Amniotic epithelial cell (primary cell): Measurements from ENCODE around the gene PLA2G6.
A peak's percentile ranks its signal among the peaks of the same experiment; 100 is the strongest.

Source experiments
- DNase-seq: peaks from one replicate; pipeline ENCODE4 v3.0.0-alpha.2; 2010; ENCODE audit warnings: low read depth

The PLA2G6 gene

DNA sequence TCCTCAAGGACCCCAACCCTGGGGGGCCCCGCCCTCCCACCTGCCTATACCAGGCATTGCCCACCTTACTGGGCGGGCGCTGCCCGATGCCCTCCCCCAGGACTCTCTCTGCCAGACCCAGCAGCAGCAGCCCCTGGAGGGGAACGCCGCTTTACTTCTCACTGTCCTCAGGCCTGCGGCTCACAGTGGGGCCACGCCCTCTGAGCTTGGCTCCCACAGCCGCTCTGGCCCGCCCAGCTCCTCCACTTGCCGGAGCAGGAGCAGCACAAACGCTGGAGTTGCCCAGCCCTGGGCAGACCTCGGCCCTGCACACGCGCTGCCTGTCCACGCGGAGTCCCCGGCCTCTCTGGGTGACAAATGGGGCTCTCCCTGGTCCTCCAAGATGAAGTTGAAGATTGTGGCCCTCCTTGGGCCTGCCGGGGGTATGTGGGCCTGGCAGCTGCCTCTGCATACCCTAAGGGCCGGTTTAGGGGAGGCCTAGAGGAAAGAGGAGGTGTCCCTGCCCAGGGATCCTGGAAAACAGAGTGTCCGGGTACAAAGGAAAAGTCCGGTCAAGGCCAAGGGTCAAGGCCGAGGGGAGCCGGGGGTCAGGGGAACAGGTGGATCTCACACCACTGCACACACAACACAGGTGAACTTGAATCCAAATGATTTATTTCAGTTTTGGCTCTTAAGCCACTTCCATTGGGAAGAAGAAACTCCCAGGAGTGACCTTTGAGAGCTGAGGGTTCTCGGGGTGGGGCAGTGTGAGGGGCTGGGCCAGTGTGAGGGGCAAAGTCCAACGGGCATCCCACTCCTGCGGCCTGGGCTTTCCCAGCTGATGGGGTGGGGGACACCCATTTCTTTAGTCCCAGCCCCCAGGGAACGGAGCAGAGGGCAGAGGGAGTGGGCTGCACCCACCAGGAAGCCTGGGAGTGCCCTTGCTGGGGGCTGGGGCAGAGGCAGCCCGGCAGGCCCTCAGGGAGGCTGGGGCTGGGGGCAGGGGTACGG lies 70.5 kb downstream of the PLA2G6 start:
- DNase-seq, result peak; percentile 20

DNA sequence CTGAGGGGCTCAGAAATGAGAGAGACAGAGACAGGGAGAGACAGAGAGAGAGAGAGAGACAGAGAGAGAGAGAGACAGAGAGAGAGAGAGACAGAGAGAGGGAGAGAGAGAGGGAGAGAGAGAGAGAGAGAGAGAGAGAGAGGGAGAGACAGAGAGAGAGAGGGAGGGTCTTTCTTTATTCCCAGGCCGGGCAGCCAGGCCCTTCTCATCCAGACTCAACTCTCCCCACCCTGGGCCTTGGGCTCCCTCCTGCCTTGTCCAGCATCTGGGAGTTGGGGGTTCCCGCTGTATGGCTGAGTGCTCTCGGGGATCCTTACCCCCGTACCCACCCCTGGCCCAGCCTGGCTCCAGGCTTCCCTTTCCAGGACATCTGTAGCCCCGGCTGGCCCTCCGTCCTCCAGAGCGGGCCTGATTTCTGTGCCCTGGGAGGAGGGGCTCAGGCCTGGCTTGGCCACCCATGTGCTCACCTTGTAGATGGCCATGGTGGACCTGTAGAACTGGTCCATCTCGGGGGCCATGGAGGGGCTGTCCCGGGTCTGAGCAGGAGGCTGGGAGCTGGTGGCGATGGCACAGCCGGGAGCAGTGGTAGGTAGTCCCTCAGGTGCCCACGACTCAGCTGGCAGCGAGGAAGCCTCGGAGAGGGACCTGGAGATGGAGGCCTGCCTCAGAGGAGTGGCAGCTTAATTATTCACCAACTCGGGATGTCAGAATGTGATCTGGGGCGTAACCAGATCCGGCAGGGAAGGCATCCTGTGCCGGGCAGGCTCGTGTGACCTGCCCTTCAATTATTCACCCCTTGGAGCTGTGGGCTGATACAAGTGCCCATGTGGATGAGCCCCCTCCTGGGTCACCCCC lies 71.4 kb downstream of the PLA2G6 start, which contains the start of gene BAIAP2L2:
Gene BAIAP2L2 (minus strand): TSS at position 677 of the 855 bp plus-strand sequence. CDS start 159 bp downstream, at position 518.
- DNase-seq, result no peak

DNA sequence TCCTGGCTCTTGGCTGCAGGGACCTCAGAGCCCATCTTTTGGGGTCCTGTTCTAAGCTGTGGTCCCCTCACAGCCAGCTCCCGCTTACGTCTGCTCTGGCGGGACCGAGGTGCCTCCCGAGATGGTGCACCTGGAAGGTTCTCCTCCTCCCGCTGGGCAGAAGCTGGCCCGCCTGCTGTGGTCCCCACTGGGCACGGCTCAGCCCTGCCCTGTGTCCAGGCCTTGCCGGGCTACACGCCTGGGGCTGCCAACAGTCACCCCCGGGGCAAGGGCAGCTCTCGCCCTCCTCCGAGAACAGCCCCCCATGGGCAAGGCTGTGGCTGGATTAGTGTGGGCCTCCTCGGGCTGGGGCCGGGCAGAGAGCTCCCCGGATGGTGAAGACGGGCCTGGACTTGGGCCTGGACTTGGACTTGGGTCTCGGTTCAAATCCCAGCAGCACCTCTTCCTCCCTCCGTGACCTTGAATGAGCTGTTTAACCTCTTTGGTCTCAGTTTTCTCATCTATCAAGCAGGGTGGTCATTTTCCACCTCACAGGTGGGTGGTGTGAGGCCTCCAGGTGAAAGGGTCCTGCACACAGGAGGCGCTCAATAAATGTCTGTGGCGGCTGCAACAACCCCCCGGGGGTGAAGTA lies 72.1 kb downstream of the PLA2G6 start:
- no peak for DNase-seq

DNA sequence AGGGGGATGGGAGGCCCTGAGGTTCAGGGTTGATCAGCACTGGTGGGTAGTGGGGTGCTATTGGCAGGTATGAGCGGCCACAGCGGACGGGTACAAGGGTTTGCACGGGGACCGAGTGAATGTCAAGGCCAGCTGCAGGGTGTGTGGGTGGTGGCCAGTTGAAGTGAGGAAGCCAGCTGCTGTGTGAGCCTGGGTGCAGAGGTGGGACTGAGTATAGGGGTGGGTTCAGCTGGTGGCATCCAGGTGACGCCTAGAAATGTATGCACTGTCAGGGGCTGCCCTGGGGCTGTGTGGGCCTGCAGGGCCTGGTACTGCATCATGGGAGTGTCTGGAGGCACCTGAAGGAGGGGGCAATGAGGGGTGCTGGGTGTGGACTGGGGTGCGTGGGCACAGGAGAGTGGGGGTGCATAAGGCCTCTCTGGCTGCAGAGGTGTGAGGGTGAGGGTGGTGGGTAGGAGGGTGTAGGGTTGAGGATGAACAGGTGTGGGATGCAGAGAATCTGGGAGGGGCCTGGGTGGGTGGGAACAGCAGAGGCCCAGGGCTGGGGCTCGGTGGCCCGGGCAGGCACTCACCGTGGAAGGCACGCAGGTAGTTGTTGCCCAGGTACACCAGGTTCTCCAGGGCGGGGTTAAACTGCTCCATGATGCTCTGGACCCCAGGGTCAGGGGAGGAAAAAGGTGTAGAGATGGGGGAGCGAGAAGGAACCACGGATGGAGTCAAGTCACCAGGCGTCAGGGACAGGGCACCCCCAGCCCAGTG lies 72.9 kb downstream of the PLA2G6 start:
- DNase-seq, result no peak

DNA sequence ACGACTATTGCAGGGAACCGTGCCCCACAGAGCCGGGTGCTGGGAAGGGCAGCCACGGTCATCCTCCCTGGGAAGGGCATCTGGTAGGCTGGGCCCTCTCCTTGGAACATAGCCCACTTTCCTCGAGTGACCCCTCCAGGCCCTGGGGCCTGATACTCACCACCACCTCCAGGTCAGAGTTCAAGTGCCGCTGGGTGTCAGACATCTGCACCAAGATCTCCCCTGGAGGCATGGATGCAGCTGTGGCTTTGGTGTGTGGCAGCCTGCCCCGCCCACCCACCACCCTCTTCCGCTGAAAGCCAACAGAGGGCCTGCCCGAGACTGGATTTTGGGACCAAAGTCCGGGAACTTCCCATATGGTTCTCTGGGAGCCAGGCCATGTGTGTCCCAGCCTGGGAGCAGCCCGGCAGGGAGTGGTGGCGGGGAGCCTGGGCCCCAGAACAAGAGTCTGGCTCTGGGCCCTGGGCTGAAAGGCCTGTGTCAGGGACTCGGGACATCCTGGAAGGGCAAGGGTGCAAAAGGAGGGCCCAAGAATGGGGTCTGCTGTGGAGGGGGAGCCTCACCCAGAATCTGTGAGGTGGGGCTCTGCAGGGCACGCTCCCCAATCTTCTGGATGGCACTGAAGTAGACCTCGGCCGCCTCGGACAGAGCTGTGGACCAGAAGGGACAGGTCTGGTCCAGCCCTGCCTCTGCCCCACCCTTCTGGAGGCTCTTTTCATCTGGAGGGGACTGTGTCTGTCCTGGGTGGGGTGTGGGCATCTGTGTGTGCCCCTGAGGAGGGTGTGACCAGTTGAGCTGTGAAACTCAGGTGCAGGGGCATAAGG lies 73.7 kb downstream of the PLA2G6 start:
- no peak for DNase-seq

DNA sequence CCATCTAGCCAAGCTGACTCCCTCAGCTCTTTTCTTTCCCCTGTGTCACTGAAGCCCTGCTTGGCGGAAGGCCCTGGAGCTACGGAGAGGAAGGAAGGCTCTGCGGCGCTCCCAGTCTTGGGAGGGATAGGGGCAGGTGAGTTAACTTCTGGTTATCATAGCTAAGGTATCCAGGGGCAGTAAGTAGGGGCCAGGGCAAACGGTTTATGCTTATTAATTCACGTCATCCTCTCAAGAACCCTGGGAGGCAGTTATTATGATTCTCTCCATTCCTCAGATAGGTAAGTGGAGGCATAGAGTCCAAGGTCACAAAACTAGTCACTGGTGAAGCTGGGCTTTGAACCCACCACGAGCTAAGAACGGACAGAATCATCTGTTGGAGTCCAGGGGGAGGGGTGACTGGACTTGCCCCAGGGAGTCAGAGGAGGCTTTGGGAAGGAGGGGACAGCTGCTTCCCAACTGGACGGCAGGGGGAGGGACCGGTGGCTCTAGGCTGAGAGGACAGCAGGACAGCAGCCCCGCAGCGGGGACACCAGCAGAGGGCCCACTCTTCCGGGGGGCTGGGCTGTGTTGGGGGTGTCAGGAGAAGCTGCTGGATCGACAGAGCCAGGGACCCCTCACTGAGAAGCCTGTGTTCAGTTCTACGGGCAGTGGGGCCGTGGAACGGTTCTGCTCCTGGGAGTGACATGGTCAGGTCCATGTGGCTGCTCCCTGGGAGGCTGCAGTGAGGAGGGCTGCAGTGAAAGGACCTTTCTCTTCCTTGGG lies 74.6 kb downstream of the PLA2G6 start:
- no peak for DNase-seq

DNA sequence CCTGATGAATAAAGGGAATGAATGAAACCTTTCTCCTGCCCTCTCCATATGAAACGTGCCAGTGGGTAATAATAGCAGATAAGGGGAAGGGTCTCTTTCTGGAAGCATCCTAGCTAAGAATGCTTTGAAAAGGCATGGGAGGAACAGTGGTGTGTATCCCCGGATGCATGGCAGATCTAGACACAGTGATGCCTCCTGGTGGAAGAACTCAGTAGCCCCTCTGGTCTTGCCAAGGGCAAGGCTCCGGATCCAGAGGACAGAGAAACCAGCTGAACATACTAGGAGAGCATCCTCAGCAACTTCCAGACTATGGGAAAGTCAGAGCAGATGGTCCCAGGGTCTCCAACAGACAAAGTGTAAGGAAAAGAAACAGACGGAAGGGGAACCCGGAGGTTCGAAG lies 77.5 kb downstream of the PLA2G6 start:
- DNase-seq, result peak; percentile 31

DNA sequence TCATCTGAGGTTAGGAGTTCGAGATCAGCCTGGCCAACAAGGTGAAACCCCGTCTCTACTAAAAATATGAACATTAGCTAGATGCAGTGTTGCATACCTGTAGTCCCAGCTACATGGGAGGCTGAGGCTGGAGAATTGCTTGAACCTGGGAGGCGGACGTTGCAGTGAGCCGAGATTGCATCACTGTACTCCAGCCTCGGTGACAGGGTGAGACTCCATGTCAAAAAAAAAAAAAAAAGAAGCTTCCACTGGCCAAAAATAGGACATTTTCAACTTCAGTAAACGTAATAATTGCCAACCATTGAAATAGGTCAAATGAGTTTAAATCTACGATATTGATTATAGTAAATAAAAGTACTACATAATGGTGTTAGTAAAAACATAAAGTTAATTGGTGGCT lies 78.0 kb downstream of the PLA2G6 start:
- DNase-seq, result no peak

DNA sequence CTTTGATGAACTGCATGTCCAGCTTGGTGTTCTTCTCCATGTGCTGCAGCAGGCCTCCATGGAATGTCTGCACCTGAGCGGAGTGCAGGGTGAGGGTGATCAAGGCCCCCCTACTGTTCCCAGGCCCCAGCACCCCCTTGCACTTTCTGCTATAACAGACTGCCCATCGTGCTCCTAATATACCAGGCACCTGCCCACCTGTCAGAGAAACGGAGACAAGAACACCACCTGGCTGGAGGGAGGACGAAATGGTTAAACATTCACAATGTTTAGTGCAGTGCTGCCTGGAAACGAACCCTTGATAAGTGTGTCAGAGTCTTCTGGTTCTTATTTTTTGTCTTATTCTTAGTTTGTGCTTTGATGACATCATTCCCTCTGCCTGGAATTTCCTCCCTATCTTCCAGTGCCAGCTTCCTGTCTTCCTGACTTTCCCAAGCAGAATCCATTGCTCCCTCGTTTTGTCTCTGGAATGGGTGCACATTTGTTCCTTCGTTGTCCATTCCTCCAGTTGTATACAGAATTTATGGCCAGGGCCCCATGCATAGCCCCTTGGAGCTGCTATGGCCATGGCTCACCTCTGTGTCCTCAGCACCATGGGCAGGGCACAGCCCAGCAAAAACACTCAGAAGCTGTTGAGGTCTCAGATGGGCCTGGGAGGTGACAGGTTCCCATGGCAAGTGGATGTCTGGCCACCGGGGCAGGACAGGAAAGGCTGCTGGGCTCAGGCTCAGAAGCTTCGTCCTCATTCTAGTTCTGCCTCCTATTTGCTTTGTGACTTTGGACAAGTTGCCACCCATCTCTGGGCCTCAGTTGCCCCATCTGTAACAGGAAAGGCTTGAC lies 83.0 kb downstream of the PLA2G6 start:
- peak; percentile 63 for DNase-seq

DNA sequence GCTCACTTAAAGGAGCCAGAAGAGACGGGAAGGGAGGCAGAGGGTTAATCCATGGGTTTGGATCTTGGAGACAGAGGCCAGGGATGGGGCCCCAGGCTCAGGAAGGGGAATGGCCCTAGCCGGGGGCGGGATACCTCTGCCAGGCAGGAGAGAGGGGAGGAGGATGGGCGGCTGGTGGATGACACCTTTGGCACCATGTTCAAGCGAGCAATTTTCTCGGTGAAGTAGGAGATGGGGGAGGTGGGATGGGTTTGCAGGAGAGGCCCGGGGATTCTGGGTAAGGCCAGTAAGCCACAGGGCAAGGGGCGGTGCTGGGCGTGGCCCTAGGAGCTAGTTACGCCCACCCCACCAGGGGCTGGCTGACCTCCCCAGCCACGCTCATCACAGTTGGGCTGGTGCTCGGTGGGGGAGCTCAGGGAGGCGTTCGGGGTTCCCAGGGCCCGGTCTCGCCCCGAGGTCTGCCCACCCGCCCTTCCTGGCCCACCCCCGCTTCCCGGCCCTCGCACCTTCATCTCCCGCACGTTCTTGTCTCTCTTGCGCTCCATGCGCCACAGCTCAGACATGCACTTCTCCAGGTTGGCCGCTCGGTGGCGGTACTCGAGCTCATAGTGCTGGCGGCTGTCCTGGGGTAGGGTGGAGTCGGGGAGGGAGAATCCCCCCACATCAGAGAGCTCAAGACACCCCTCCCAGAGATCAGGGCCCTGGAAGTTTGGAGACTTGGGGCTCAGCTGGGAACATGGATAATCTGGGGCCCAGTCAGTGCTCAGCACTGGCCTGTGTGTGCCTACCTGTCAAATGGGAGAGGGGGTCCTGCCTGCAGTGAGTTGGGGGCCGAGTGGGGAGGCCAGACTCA lies 83.8 kb downstream of the PLA2G6 start:
- DNase-seq, result peak; percentile 22

DNA sequence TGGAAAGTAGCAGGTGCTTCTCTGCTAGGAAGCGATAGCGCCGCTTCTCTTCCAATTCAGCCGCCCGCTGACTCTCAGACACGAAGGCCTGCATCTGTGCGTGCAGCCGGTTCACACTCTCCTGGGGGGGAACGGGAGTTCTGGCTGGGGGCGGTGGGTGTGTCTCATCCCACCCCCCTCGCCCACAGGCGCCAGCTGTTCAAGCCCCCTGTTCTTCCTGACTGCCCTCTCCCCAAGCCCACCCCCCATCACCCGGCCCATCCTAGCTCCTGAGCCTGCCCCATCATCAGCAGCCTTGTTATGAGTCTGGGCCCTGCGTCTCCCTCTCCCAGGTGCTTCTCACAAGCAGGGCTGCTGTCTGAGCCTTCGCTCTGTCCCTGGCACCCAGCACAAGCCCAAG lies 84.6 kb downstream of the PLA2G6 start:
- DNase-seq, result no peak

DNA sequence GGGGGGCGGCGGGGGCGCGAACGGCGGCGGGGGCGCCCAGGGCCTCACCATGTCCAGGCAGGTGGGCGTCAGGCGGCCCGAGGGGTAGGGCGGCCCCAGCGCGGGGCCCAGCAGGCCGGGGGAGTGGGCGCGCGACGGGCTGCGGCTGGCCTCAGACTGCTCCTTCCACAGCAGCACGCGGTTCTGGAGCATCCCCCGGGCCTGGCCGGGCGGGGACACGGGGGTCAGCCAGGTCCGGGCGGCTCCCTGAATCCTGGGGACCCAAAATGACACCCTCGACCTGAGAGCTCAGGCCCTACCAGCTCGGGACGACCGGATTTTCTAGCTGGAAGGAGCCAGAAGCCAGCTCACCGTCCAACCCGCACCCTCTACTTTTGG lies 92.2 kb downstream of the PLA2G6 start:
- DNase-seq, result no peak

DNA sequence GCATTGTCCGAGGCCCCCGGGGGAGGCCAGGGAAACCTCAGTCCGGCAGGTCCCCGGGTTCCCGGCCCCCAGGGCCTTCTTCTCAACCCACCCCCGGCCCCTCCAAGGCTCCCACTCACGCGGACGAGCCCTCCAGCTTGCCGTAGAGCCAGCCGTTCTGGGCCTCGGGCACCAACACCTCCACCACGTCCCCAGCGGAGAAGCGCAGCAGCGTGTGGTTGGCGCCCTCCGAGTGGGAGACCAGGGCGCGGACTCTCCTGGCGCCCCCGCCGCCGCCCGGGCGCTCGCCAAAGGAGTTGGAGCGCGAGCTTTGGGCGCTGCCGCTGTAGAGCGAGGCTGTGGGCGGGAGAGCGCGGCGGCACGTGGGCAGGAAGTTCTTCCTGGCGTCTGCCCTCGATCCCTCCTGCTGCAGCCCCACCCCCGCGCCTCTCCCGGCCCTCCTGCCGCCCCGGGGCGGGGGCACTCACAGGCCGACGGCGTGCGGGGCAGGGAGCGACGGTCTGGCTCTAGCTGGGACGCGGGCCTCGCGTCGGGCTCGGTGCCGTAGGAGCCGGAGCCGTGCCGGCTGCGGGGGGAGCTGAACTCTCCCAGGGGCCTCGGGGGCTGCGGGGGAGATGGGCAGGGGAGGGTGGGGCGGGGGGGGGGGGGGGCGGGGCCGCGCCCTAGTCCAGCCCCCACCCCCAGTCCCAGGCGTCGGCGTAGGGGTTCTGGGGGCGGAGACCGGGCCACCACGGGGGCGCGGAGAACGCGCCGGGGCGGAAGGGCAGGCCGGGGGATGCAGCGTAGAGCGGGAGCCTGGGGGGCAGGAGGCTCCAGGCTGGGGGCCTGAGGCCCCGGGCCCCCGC lies 92.8 kb downstream of the PLA2G6 start:
- DNase-seq, result no peak

DNA sequence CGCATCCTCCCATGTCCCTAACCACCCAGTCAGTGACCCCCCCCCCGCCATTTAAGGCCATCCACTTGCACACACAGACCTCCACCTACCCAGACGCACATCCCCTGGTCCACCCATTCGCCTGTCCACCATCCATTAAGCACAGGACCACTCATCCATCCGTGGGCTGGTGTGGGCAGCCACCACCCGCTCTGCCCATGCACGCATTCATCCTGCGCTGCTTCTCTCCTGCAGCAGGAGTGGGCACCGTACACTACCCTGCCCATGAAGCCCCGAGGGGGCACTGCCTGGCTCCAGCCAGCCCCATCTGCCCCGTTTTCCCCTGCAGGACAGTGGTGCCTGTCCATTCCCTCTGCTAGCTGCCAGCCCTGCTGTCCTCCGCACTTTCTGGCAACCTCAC lies 93.8 kb downstream of the PLA2G6 start:
- no peak for DNase-seq

DNA sequence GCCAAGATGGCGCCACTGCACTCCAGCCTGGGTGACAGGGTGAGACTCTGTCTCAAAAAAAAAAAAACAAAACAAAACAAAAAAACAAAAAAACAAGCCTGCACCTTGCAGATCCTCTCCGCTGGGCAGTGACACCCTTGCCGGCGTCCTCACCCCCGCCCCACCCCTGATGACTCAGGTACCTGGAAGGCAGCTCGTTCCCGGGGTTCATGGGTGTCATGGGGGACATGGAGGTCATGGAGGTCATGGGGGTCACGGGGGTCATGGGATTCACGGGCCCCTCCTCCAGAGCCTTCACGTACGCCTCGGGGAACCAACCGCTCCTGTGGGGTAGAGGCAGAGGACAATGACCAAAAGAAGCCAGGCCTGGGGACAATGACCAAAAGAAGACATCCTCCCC lies 94.7 kb downstream of the PLA2G6 start:
- no peak for DNase-seq

DNA sequence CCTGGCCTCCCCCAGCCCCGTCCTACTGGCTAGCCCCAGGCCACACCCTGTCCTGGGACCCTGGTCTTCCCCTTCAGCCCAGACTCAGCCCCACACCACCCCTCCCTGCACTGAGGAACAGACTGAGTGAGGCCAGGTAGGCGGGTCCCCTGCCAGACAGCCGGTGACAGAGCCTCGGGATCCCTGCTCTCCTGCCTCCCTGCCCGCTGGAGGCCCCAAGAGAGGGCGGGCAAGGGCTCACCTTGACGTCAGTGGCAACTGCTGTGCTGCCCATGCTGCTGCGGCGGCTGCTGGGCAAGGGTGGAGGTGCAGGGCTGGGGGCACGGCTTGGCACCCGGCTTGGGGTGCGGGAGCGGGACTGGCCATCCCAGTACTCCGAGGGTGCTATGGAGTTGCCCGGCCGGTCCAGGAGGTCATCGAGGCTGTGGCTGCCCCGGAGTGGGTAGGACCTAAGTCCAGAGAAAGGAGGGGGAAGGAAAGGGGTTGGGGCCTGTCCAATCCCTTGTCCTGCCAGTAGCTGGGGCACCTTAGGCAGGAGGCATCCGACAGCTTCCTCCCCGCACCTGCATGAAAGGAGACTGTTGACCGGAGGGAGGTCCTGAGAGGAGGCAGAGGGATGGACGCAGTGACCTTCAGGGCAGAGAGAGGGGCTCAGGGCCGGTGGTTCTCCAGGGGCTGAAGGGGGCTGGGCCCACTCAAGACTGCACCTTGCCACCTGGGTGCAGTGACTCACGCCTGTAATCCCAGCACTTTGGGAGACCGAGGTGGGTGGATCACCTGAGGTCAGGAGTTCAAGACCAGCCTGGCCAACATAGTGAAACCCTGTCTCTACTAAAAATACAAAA lies 95.4 kb downstream of the PLA2G6 start:
- DNase-seq, result no peak
